Mucosa of descending colon (tissue), 3 donors: ENCODE data around the gene RYR3. TPM values are rescaled to one million over a fixed set of nuclear protein-coding genes. Genes with fewer than 3 reads are reported as not detected.

Experiments
- ATAC-seq: fragments of 200-7000 bp; cut with Tn5 transposase; one replicate; pipeline ENCODE4 v1.9.1; 2020; ENCODE audit warnings: mild to moderate bottlenecking, moderate library complexity
- DNase-seq, 3 donors: peaks; one replicate each; pipeline ENCODE4 v3.0.0-alpha.2; 2020
- H3K36me3 ChIP-seq: fragments of 200-600 bp; one replicate; pipeline ENCODE4 v1.8.0; 2021; ENCODE audit warnings: low read depth, mild to moderate bottlenecking
- H3K4me1 ChIP-seq: fragments of 200-600 bp; one replicate; pipeline ENCODE4 v1.8.0; 2021; ENCODE audit warnings: low read depth, mild to moderate bottlenecking
- H3K4me3 ChIP-seq: fragments of 200-600 bp; one replicate; pipeline ENCODE4 v1.8.0; 2021; ENCODE audit warnings: mild to moderate bottlenecking
- H3K9me3 ChIP-seq: fragments of 200-600 bp; one replicate; pipeline ENCODE4 v1.8.0; 2021; ENCODE audit warnings: mild to moderate bottlenecking
- CTCF ChIP-seq: fragments of 200-600 bp; IDR thresholded peaks from one replicate; pipeline ENCODE4 v1.8.0; 2022; ENCODE audit warnings: antibody characterized with exemption, mild to moderate bottlenecking
- intact Hi-C, 2 donors: fragments of 100-400 bp; cut with DNase I in 1 of 2; cut with micrococcal nuclease in 1 of 2; formaldehyde crosslinking; loops; one replicate each; pipeline versions ENCODE4 v1.11.0 to v1.11.1; 2022; cut with DNase I, micrococcal nuclease
- total RNA-seq, 3 donors: library from RNA; stranded (reverse); fragmentation: NEBNext Ultra II Directional in 2 of 3; extraction: Animal tissue kit (Norgen Biotek cat#: 25700) in 2 of 3; gene quantifications; one replicate each; pipeline versions ENCODE4 v1.2.1 to v1.2.4, GENCODE V29; 2021 to 2023
- donor health status: DM: no; HTN: no; CAD: no; lungs with moderate emphysema.
- donor health status: DM: no; HTN: no; CAD: no.
- donor health status: DM: no; HTN: yes; CAD: no.

The RYR3 gene
- total RNA-seq, 3 donors from 2014 or later: 0.84 to 16.4 (median 1.1) TPM

GRCh38 chr15:33382491-33382890, 71.7 kb downstream of the RYR3 start:
- Histone ChIP-seq H3K9me3 (no peaks in the 10 kb centered on the region), H3K4me1 (no peaks in the 10 kb centered on the region), H3K36me3 (no peaks in the 10 kb centered on the region), H3K4me3 (no peak overlapping the region)
- TF ChIP-seq CTCF: no peak
- intact Hi-C loops: no loop called here
- no peak for ATAC-seq
- no peak for DNase-seq

GRCh38 chr15:33384307-33384706, 73.5 kb downstream of the RYR3 start:
- Histone ChIP-seq H3K36me3 (no peaks in the 10 kb centered on the region), H3K4me3 (no peak overlapping the region), H3K9me3 (no peaks in the 10 kb centered on the region), H3K4me1 (no peaks in the 10 kb centered on the region)
- intact Hi-C loops: no loop called here
- ATAC-seq (no peak), DNase-seq (no peak)
- TF ChIP-seq CTCF: no peak

GRCh38 chr15:33392453-33392852, 81.7 kb downstream of the RYR3 start:
- no peaks in the 10 kb centered on the region for H3K9me3 ChIP-seq
- no peak for DNase-seq

GRCh38 chr15:33393546-33393945, 82.8 kb downstream of the RYR3 start:
- intact Hi-C loops: no loop called here
- no peaks in the 10 kb centered on the region for H3K9me3 ChIP-seq
- TF ChIP-seq CTCF: no peak
- no peaks in the 10 kb centered on the region for H3K36me3 ChIP-seq
- H3K4me1 ChIP-seq: no peaks in the 10 kb centered on the region
- ATAC-seq (no peak), DNase-seq (no peak)
- H3K4me3 ChIP-seq: no peak overlapping the region

More at GRCh38 chr15:33392453-33392852, 81.7 kb downstream of the RYR3 start:
- intact Hi-C loops: no loop called here
- Histone ChIP-seq H3K36me3 (no peaks in the 10 kb centered on the region), H3K4me1 (no peaks in the 10 kb centered on the region), H3K4me3 (no peak overlapping the region)
- ATAC-seq: no peak
- TF ChIP-seq CTCF: no peak

- intact Hi-C loops: no loop called here
- H3K9me3 ChIP-seq: no peaks in the 10 kb centered on the region
- ATAC-seq: no peak
These were observed 84.6 kb downstream of the RYR3 start for GRCh38 chr15:33395321-33395720.

More at GRCh38 chr15:33395321-33395720, 84.6 kb downstream of the RYR3 start:
- DNase-seq: no peak
- H3K4me3 ChIP-seq: no peak overlapping the region
- no peaks in the 10 kb centered on the region for H3K4me1 ChIP-seq
- H3K36me3 ChIP-seq: no peaks in the 10 kb centered on the region
- TF ChIP-seq CTCF: no peak
